GM23338 (cell line): ENCODE measurements around the gene AFF3. TPM values are rescaled to one million over a fixed set of nuclear protein-coding genes. Genes with fewer than 3 reads are reported as not detected.

ENCODE experiments used
- ATAC-seq: fragments of 200-7000 bp; cut with Tn5 transposase; 3 replicates; pipeline ENCODE4 v1.9.1; 2020
- DNase-seq: peaks from one replicate; pipeline ENCODE4 v3.0.0-alpha.2; 2015; ENCODE audit warnings: low spot score
- H2AFZ ChIP-seq: fragments of 200-600 bp; sonication (generic); 2 replicates; pipeline ENCODE4 v1.8.0; 2016; ENCODE audit warnings: antibody characterized with exemption, mild to moderate bottlenecking, moderate library complexity
- H3F3A ChIP-seq: fragments of 200-600 bp; sonication (generic); replicated peaks from 2 replicates; pipeline ENCODE4 v1.8.0; 2017; ENCODE audit warnings: antibody characterized with exemption, mixed run types, low read depth
- H3K27ac ChIP-seq: fragments of 200-600 bp; sonication (generic); 2 replicates; pipeline ENCODE4 v1.6.1; 2016; ENCODE audit warnings: low read depth
- H3K27me3 ChIP-seq: fragments of 200-600 bp; sonication (generic); 2 replicates; pipeline ENCODE4 v1.8.0; 2016; ENCODE audit warnings: mild to moderate bottlenecking, mixed run types, moderate library complexity; ENCODE audit not compliant: insufficient read depth
- H3K36me3 ChIP-seq: fragments of 200-600 bp; sonication (generic); 2 replicates; pipeline ENCODE4 v1.8.0; 2016; ENCODE audit warnings: mild to moderate bottlenecking; ENCODE audit not compliant: insufficient read depth
- H3K4me1 ChIP-seq: fragments of 200-600 bp; sonication (generic); 2 replicates; pipeline ENCODE4 v1.8.0; 2016; ENCODE audit warnings: mild to moderate bottlenecking, moderate library complexity; ENCODE audit not compliant: insufficient read depth
- H3K4me2 ChIP-seq: fragments of 200-600 bp; sonication (generic); 2 replicates; pipeline ENCODE4 v1.7.1; 2017; ENCODE audit warnings: mixed run types
- H3K4me3 ChIP-seq: fragments of 200-600 bp; sonication (generic); 2 replicates; pipeline ENCODE4 v1.6.1; 2016; ENCODE audit warnings: mixed run types
- H3K79me2 ChIP-seq: fragments of 200-600 bp; sonication (generic); replicated peaks from 2 replicates; pipeline ENCODE4 v1.8.0; 2017; ENCODE audit warnings: mild to moderate bottlenecking; ENCODE audit not compliant: insufficient read depth
- H3K9me2 ChIP-seq: fragments of 200-600 bp; sonication (generic); 2 replicates; pipeline ENCODE4 v1.8.0; 2017; ENCODE audit not compliant: insufficient read depth
- H4K20me1 ChIP-seq: fragments of 200-600 bp; sonication (generic); replicated peaks from 2 replicates; pipeline ENCODE4 v1.8.0; 2017; ENCODE audit warnings: mild to moderate bottlenecking; ENCODE audit not compliant: insufficient read depth
- H3K27ac Mint-ChIP-seq: 2 replicates; pipeline ENCODE4 v1.8.0; 2020; ENCODE audit warnings: inconsistent platforms, mild to moderate bottlenecking, moderate library complexity, mixed read lengths
- H3K27me3 Mint-ChIP-seq: 3 replicates; pipeline ENCODE4 v1.8.0; 2022; ENCODE audit warnings: low read depth, mild to moderate bottlenecking, moderate library complexity, mixed read lengths, inconsistent platforms; ENCODE audit not compliant: insufficient read depth, poor library complexity
- H3K36me3 Mint-ChIP-seq: 3 replicates; pipeline ENCODE4 v1.8.0; 2021; ENCODE audit warnings: low read depth, mild to moderate bottlenecking, inconsistent platforms, moderate library complexity, mixed read lengths
- H3K4me1 Mint-ChIP-seq: 3 replicates; pipeline ENCODE4 v1.8.0; 2020; ENCODE audit warnings: mild to moderate bottlenecking, inconsistent platforms, mixed read lengths
- H3K4me3 Mint-ChIP-seq: 3 replicates; pipeline ENCODE4 v1.8.0; 2021; ENCODE audit warnings: moderate library complexity, mild to moderate bottlenecking, inconsistent platforms, mixed read lengths
- H3K9me3 Mint-ChIP-seq: 3 replicates; pipeline ENCODE4 v1.8.0; 2020; ENCODE audit warnings: moderate library complexity, mild to moderate bottlenecking, inconsistent platforms, mixed read lengths
- CREB1 ChIP-seq: fragments of 250-450 bp; sonication (Bioruptor Pico); IDR thresholded peaks from 2 replicates; pipeline ENCODE4 v1.5.0; 2020; ENCODE audit warnings: low read depth, mild to moderate bottlenecking, moderate library complexity
- EZH2 ChIP-seq: fragments of 200-600 bp; sonication (generic); IDR thresholded peaks from one replicate; pipeline ENCODE4 v1.8.0; 2017; ENCODE audit warnings: antibody characterized with exemption, mild to moderate bottlenecking, low read depth; ENCODE audit not compliant: unreplicated experiment
- EZH2phosphoT487 ChIP-seq: fragments of 200-600 bp; sonication (generic); IDR thresholded peaks from one replicate; pipeline ENCODE4 v1.8.1; 2018; ENCODE audit warnings: antibody characterized with exemption; ENCODE audit not compliant: unreplicated experiment
- POLR2AphosphoS5 ChIP-seq: IDR thresholded peaks from 2 replicates; pipeline ENCODE4 v1.6.1; 2016; ENCODE audit warnings: antibody characterized with exemption, low read depth
- STAT1 ChIP-seq: IDR thresholded peaks from one replicate; pipeline ENCODE4 v1.6.1; 2016; ENCODE audit warnings: antibody characterized with exemption; ENCODE audit not compliant: unreplicated experiment
- ZNF114 ChIP-seq: fragments of 250-450 bp; sonication (Bioruptor Pico); IDR thresholded peaks from 2 replicates; pipeline ENCODE4 v1.5.0; 2020; ENCODE audit warnings: mild to moderate bottlenecking, moderate library complexity
- ZNF331 ChIP-seq: fragments of 250-450 bp; sonication (Bioruptor Pico); IDR thresholded peaks from 2 replicates; pipeline ENCODE4 v1.5.0; 2020; ENCODE audit warnings: low read depth, mild to moderate bottlenecking, moderate library complexity
- polyA plus RNA-seq: library from polyadenylated mRNA; unstranded; fragments of >200 nt; fragmentation: Nextera tagmentation; extraction: Ambion mirVana; gene quantifications from 2 replicates; pipeline ENCODE4 v1.2.1, GENCODE V29; 2016
- total RNA-seq: library from RNA; depleted of rRNA; stranded (reverse); fragments of >200 nt; shearing (Covaris generic); gene quantifications from 2 replicates; pipeline ENCODE4 v1.2.3, GENCODE V29; 2014
- TF ChIP-seq, protein P1 (sequence below), 2 experiments: fragments of 200-600 bp in 1 of 2; sonication (generic) in 1 of 2; conservative IDR thresholded peaks; 2 replicates each; pipeline versions ENCODE4 v1.5.1 to v1.6.1; 2016 to 2017; ENCODE audit warnings: antibody characterized with exemption in 2 of 2, low read depth in 2 of 2, mild to moderate bottlenecking in 2 of 2, moderate library complexity in 1 of 2
- TF ChIP-seq, protein P2 (sequence below): fragments of 250-450 bp; sonication (Bioruptor Pico); IDR thresholded peaks from 2 replicates; pipeline ENCODE4 v1.5.0; 2020; ENCODE audit warnings: mild to moderate bottlenecking, moderate library complexity
- TF ChIP-seq, protein P3 (sequence below): IDR thresholded peaks from one replicate; pipeline ENCODE4 v1.6.1; 2018; ENCODE audit warnings: antibody characterized with exemption; ENCODE audit not compliant: unreplicated experiment

The AFF3 gene
- total and polyA plus RNA-seq, 2 experiments from 2014 or later = 0.73 to 1.4 TPM

DNA sequence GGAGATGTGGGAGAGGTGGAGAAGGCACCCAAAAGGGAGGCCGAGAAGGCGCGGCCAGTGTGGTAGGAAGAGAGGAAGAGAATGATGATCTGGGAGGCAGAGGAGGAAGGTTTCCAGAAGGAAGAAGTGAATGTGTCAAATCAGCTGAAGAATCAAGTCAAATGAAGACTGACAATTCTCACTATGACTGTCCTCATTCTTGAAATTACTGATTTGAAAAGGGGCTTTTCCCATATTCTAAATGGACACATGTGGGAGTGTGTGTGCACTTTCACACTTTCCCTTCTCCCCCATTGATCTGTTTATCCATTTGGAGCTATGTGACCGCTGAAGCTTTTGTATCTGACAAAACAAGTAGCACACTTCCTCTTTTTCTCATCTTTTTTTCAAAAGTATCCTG is 6.1 kb downstream of the AFF3 start:
- no peaks in the 10 kb centered on the region for H3K4me1 ChIP-seq
- no peak for DNase-seq
- Mint-ChIP-seq H3K9me3 (no peaks in the 10 kb centered on the region), H3K4me3 (no peak overlapping the region), H3K4me1 (no peaks in the 10 kb centered on the region), H3K27ac (no peak overlapping the region), H3K36me3 (no peaks in the 10 kb centered on the region), H3K27me3 (no peaks in the 10 kb centered on the region)
- no peaks in the 10 kb centered on the region for H3K9me2 ChIP-seq
- no peaks in the 10 kb centered on the region for H3F3A ChIP-seq
- no peaks in the 10 kb centered on the region for H3K36me3 ChIP-seq
- H2AFZ ChIP-seq = no peak overlapping the region
- no peak overlapping the region for H3K27ac ChIP-seq
- H3K4me3 ChIP-seq = no peak overlapping the region
- no peak overlapping the region for H3K4me2 ChIP-seq
- ATAC-seq = no peak
- H4K20me1 ChIP-seq = no peaks in the 10 kb centered on the region
- TF ChIP-seq, protein P1, sequence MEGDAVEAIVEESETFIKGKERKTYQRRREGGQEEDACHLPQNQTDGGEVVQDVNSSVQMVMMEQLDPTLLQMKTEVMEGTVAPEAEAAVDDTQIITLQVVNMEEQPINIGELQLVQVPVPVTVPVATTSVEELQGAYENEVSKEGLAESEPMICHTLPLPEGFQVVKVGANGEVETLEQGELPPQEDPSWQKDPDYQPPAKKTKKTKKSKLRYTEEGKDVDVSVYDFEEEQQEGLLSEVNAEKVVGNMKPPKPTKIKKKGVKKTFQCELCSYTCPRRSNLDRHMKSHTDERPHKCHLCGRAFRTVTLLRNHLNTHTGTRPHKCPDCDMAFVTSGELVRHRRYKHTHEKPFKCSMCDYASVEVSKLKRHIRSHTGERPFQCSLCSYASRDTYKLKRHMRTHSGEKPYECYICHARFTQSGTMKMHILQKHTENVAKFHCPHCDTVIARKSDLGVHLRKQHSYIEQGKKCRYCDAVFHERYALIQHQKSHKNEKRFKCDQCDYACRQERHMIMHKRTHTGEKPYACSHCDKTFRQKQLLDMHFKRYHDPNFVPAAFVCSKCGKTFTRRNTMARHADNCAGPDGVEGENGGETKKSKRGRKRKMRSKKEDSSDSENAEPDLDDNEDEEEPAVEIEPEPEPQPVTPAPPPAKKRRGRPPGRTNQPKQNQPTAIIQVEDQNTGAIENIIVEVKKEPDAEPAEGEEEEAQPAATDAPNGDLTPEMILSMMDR (conservative IDR thresholded peaks at IDR 0.05; ENCODE audit: low read depth in 2 of 2) = no peak
- TF ChIP-seq EZH2 (no peak), STAT1 (no peak), ZNF114 (CRISPR knock-in tag) (no peak), POLR2AphosphoS5 (no peak)
- no peaks in the 10 kb centered on the region for H3K79me2 ChIP-seq
- H3K27me3 ChIP-seq = no peaks in the 10 kb centered on the region

DNA sequence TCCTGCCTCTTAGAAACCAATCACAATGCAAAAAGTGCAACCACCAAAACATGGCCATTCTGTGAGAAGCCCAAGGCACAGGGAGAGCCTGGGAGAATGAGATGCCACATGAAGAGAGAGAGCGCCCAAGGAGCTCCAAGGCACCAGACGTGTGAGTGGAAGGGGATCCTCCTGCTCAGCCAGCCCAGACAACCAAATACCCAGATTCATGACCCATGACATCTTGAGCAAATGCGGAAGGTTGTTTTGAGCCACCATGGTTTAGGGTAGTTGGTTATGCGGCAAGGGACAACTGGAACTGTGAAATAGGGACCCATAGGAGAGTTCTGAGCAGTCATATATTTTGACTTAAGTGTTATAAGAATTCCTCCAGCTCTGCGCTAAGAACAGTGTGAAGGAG is 7.0 kb downstream of the AFF3 start:
- no peaks in the 10 kb centered on the region for H3K27me3 Mint-ChIP-seq
- ATAC-seq (no peak), DNase-seq (no peak)
- Histone ChIP-seq H3K9me2 (no peaks in the 10 kb centered on the region), H3K27me3 (no peaks in the 10 kb centered on the region), H3K4me1 (no peaks in the 10 kb centered on the region), H3K27ac (no peak overlapping the region), H3K4me3 (no peak overlapping the region), H3F3A (no peaks in the 10 kb centered on the region), H3K4me2 (no peak overlapping the region), H2AFZ (no peak overlapping the region), H4K20me1 (no peaks in the 10 kb centered on the region), H3K36me3 (no peaks in the 10 kb centered on the region), H3K79me2 (no peaks in the 10 kb centered on the region)
- no peak overlapping the region for H3K27ac Mint-ChIP-seq
- no peaks in the 10 kb centered on the region for H3K4me1 Mint-ChIP-seq
- no peaks in the 10 kb centered on the region for H3K36me3 Mint-ChIP-seq
- H3K4me3 Mint-ChIP-seq = no peak overlapping the region
- no peaks in the 10 kb centered on the region for H3K9me3 Mint-ChIP-seq
- TF ChIP-seq CREB1 (no peak), EZH2 (no peak), STAT1 (no peak), EZH2phosphoT487 (no peak), ZNF331 (CRISPR knock-in tag) (no peak), POLR2AphosphoS5 (no peak)
- TF ChIP-seq, protein P2, sequence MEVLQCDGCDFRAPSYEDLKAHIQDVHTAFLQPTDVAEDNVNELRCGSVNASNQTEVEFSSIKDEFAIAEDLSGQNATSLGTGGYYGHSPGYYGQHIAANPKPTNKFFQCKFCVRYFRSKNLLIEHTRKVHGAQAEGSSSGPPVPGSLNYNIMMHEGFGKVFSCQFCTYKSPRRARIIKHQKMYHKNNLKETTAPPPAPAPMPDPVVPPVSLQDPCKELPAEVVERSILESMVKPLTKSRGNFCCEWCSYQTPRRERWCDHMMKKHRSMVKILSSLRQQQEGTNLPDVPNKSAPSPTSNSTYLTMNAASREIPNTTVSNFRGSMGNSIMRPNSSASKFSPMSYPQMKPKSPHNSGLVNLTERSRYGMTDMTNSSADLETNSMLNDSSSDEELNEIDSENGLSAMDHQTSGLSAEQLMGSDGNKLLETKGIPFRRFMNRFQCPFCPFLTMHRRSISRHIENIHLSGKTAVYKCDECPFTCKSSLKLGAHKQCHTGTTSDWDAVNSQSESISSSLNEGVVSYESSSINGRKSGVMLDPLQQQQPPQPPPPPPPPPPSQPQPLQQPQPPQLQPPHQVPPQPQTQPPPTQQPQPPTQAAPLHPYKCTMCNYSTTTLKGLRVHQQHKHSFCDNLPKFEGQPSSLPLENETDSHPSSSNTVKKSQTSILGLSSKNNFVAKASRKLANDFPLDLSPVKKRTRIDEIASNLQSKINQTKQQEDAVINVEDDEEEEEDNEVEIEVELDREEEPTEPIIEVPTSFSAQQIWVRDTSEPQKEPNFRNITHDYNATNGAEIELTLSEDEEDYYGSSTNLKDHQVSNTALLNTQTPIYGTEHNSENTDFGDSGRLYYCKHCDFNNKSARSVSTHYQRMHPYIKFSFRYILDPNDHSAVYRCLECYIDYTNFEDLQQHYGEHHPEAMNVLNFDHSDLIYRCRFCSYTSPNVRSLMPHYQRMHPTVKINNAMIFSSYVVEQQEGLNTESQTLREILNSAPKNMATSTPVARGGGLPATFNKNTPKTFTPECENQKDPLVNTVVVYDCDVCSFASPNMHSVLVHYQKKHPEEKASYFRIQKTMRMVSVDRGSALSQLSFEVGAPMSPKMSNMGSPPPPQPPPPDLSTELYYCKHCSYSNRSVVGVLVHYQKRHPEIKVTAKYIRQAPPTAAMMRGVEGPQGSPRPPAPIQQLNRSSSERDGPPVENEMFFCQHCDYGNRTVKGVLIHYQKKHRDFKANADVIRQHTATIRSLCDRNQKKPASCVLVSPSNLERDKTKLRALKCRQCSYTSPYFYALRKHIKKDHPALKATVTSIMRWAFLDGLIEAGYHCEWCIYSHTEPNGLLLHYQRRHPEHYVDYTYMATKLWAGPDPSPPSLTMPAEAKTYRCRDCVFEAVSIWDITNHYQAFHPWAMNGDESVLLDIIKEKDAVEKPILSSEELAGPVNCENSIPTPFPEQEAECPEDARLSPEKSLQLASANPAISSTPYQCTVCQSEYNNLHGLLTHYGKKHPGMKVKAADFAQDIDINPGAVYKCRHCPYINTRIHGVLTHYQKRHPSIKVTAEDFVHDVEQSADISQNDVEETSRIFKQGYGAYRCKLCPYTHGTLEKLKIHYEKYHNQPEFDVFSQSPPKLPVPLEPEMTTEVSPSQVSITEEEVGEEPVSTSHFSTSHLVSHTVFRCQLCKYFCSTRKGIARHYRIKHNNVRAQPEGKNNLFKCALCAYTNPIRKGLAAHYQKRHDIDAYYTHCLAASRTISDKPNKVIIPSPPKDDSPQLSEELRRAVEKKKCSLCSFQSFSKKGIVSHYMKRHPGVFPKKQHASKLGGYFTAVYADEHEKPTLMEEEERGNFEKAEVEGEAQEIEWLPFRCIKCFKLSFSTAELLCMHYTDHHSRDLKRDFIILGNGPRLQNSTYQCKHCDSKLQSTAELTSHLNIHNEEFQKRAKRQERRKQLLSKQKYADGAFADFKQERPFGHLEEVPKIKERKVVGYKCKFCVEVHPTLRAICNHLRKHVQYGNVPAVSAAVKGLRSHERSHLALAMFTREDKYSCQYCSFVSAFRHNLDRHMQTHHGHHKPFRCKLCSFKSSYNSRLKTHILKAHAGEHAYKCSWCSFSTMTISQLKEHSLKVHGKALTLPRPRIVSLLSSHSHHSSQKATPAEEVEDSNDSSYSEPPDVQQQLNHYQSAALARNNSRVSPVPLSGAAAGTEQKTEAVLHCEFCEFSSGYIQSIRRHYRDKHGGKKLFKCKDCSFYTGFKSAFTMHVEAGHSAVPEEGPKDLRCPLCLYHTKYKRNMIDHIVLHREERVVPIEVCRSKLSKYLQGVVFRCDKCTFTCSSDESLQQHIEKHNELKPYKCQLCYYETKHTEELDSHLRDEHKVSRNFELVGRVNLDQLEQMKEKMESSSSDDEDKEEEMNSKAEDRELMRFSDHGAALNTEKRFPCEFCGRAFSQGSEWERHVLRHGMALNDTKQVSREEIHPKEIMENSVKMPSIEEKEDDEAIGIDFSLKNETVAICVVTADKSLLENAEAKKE (CRISPR knock-in tag) = no peak
- TF ChIP-seq, protein P3, sequence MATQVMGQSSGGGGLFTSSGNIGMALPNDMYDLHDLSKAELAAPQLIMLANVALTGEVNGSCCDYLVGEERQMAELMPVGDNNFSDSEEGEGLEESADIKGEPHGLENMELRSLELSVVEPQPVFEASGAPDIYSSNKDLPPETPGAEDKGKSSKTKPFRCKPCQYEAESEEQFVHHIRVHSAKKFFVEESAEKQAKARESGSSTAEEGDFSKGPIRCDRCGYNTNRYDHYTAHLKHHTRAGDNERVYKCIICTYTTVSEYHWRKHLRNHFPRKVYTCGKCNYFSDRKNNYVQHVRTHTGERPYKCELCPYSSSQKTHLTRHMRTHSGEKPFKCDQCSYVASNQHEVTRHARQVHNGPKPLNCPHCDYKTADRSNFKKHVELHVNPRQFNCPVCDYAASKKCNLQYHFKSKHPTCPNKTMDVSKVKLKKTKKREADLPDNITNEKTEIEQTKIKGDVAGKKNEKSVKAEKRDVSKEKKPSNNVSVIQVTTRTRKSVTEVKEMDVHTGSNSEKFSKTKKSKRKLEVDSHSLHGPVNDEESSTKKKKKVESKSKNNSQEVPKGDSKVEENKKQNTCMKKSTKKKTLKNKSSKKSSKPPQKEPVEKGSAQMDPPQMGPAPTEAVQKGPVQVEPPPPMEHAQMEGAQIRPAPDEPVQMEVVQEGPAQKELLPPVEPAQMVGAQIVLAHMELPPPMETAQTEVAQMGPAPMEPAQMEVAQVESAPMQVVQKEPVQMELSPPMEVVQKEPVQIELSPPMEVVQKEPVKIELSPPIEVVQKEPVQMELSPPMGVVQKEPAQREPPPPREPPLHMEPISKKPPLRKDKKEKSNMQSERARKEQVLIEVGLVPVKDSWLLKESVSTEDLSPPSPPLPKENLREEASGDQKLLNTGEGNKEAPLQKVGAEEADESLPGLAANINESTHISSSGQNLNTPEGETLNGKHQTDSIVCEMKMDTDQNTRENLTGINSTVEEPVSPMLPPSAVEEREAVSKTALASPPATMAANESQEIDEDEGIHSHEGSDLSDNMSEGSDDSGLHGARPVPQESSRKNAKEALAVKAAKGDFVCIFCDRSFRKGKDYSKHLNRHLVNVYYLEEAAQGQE = no peak
